ENCODE data around the gene CCDC90B. TPM values are rescaled to one million over a fixed set of nuclear protein-coding genes. Genes with fewer than 3 reads are reported as not detected.

The CCDC90B gene
- total RNA-seq, 1 experiment from 2014 or later, result 48.9 TPM

DNA sequence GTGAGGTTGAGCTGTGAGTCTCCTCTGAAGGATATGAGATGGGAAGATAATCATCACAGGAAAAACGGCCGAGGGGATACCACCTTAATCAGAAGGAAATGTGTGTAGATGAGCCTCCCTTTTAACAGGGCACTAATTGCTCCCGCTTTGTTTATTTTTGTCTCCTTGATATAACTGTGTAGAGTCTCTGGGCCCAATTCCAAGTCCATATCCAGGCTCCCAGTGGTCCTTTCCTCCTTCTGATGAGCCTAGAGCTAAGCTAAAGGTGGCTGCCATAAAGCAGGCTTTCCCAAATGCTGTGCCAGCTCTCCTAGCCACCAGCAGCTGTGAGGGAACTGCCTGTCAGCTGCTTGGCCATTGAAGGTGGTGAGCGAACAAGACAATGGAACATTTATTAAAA is 17.1 kb upstream of the CCDC90B start:
- Mint-ChIP-seq H3K4me1 (no peaks in the 10 kb centered on the region), H3K4me3 (no peak overlapping the region), H3K27ac (no peak overlapping the region), H3K36me3 (no peaks in the 10 kb centered on the region), H3K9me3 (no peaks in the 10 kb centered on the region), H3K27me3 (ENCODE audit: low read depth) (no peaks in the 10 kb centered on the region; the same call in 1 of the 2 replicates)
- TF ChIP-seq ATF6 (CRISPR knock-in tag; IDR thresholded peaks at IDR 0.05), result no peak
- TF ChIP-seq FOXJ3 (CRISPR knock-in tag; IDR thresholded peaks at IDR 0.05; ENCODE audit: borderline replicate concordance), result no peak
- no peak for TF ChIP-seq CREM (CRISPR knock-in tag; IDR thresholded peaks at IDR 0.05)
- TF ChIP-seq NR1H2 (CRISPR knock-in tag; IDR thresholded peaks at IDR 0.05), result no peak
- no peak for TF ChIP-seq TCF7 (CRISPR knock-in tag; IDR thresholded peaks at IDR 0.05; ENCODE audit: low read depth)
- TF ChIP-seq USF1 (CRISPR knock-in tag; IDR thresholded peaks at IDR 0.05), result no peak
- TF ChIP-seq RORB (CRISPR knock-in tag; IDR thresholded peaks at IDR 0.05), result no peak
- no peak for TF ChIP-seq RELA (CRISPR knock-in tag; IDR thresholded peaks at IDR 0.05; ENCODE audit: borderline replicate concordance)
- no peak for TF ChIP-seq SMAD4 (CRISPR knock-in tag; IDR thresholded peaks at IDR 0.05)
- TF ChIP-seq ZNF121 (CRISPR knock-in tag; IDR thresholded peaks at IDR 0.05), result no peak
- TF ChIP-seq, protein P1, sequence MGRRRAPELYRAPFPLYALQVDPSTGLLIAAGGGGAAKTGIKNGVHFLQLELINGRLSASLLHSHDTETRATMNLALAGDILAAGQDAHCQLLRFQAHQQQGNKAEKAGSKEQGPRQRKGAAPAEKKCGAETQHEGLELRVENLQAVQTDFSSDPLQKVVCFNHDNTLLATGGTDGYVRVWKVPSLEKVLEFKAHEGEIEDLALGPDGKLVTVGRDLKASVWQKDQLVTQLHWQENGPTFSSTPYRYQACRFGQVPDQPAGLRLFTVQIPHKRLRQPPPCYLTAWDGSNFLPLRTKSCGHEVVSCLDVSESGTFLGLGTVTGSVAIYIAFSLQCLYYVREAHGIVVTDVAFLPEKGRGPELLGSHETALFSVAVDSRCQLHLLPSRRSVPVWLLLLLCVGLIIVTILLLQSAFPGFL (CRISPR knock-in tag; IDR thresholded peaks at IDR 0.05; ENCODE audit: borderline replicate concordance), result no peak
- no peak for TF ChIP-seq E2F5 (CRISPR knock-in tag; IDR thresholded peaks at IDR 0.05)
- TF ChIP-seq TEAD1 (CRISPR knock-in tag; IDR thresholded peaks at IDR 0.05), result no peak
- TF ChIP-seq GTF2I (CRISPR knock-in tag; conservative IDR thresholded peaks at IDR 0.05), result no peak
- TF ChIP-seq, protein P2, sequence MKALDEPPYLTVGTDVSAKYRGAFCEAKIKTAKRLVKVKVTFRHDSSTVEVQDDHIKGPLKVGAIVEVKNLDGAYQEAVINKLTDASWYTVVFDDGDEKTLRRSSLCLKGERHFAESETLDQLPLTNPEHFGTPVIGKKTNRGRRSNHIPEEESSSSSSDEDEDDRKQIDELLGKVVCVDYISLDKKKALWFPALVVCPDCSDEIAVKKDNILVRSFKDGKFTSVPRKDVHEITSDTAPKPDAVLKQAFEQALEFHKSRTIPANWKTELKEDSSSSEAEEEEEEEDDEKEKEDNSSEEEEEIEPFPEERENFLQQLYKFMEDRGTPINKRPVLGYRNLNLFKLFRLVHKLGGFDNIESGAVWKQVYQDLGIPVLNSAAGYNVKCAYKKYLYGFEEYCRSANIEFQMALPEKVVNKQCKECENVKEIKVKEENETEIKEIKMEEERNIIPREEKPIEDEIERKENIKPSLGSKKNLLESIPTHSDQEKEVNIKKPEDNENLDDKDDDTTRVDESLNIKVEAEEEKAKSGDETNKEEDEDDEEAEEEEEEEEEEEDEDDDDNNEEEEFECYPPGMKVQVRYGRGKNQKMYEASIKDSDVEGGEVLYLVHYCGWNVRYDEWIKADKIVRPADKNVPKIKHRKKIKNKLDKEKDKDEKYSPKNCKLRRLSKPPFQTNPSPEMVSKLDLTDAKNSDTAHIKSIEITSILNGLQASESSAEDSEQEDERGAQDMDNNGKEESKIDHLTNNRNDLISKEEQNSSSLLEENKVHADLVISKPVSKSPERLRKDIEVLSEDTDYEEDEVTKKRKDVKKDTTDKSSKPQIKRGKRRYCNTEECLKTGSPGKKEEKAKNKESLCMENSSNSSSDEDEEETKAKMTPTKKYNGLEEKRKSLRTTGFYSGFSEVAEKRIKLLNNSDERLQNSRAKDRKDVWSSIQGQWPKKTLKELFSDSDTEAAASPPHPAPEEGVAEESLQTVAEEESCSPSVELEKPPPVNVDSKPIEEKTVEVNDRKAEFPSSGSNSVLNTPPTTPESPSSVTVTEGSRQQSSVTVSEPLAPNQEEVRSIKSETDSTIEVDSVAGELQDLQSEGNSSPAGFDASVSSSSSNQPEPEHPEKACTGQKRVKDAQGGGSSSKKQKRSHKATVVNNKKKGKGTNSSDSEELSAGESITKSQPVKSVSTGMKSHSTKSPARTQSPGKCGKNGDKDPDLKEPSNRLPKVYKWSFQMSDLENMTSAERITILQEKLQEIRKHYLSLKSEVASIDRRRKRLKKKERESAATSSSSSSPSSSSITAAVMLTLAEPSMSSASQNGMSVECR (CRISPR knock-in tag; IDR thresholded peaks at IDR 0.05; ENCODE audit: borderline replicate concordance), result no peak
- no peak for TF ChIP-seq ZNF263 (CRISPR knock-in tag; IDR thresholded peaks at IDR 0.05; ENCODE audit: low read depth)
- TF ChIP-seq PRRX2 (CRISPR knock-in tag; IDR thresholded peaks at IDR 0.05), result no peak
- TF ChIP-seq, protein P3, sequence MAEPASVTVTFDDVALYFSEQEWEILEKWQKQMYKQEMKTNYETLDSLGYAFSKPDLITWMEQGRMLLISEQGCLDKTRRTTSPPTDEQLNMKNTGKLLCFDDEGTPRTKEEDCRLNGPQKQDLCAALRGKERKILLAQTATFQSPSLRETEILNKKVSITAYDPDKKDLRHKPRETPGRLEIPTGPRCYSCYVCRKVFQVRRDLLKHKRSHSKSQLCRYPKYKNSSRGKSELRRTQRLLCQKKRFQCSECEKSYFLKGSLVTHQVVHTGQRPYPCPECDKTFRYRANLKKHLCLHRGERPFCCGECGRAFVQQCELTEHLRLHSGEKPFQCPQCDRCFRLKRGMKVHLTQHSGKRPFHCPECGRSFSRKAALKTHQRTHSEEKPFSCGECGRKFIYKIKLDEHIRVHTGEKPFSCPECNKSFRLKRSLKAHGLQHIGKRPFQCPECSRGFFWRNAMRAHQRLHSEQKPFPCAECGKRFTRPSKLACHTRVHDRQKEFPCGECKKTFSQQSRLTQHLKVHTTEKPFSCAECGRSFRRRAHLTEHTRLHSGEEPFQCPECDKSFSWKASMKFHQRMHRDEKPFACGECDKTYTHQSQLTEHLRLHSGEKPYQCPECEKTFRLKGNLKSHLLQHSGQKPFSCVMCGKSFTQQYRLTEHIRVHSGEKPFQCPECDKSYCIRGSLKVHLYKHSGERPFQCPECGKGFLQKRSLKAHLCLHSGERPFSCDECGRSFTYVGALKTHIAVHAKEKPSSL (CRISPR knock-in tag; conservative IDR thresholded peaks at IDR 0.05), result no peak
- no peak for DNase-seq (ENCODE audit: low spot score)
- ATAC-seq, result no peak
- POLR2A ChIA-PET, result no interaction called here
- CTCF ChIA-PET, result interaction anchor here (4.2 kb wide), 1 partner anchor 10 kb away, joined by 21 read pairs; no protein-coding TSS in a partner anchor

Measured in WTC11 (cell line).